Uterus (tissue), 4 donors: Measurements from ENCODE around the gene AFDN. TPM values are rescaled to one million over a fixed set of nuclear protein-coding genes. Genes with fewer than 3 reads are reported as not detected.

Experiments used
- DNase-seq, 2 donors: peaks; one replicate each; pipeline ENCODE4 v3.0.0-alpha.2; 2019 to 2020
- H3K27ac ChIP-seq, 2 donors: fragments of 200-600 bp; sonication (generic); 1 replicate in 1 of 2; 2 replicates in 1 of 2; pipeline ENCODE4 v1.5.1; 2016 to 2018
- H3K27me3 ChIP-seq, 2 donors: fragments of 200-600 bp; sonication (generic); one replicate each; pipeline ENCODE4 v1.5.1; 2018 to 2019; ENCODE audit warnings: control low read depth in 1 of 2
- H3K36me3 ChIP-seq, 2 donors: fragments of 200-600 bp; sonication (generic); one replicate each; pipeline ENCODE4 v1.5.1; 2019; ENCODE audit warnings: control low read depth in 1 of 2
- H3K4me1 ChIP-seq, 2 donors: fragments of 200-600 bp; sonication (generic); one replicate each; pipeline ENCODE4 v1.5.1; 2018 to 2019; ENCODE audit warnings: control low read depth in 1 of 2
- H3K4me3 ChIP-seq, 2 donors: fragments of 200-600 bp; sonication (generic); 1 replicate in 1 of 2; 2 replicates in 1 of 2; pipeline ENCODE4 v1.5.1; 2018 to 2019; ENCODE audit warnings: mild to moderate bottlenecking in 1 of 2
- H3K9me3 ChIP-seq, 2 donors: fragments of 200-600 bp; sonication (generic); one replicate each; pipeline ENCODE4 v1.5.1; 2019; ENCODE audit warnings: control low read depth in 1 of 2
- POLR2A ChIP-seq, 2 donors: fragments of 450-650 bp; IDR thresholded peaks; one replicate each; pipeline ENCODE4 v1.6.1; 2016; ENCODE audit warnings: antibody characterized with exemption in 2 of 2, mild to moderate bottlenecking in 1 of 2, moderate library complexity in 1 of 2
- intact Hi-C: fragments of 100-400 bp; cut with DNase I; formaldehyde crosslinking; loops from one replicate; pipeline ENCODE4 v1.15.1; 2023; ENCODE audit warnings: low total_unique reads
- total RNA-seq, 4 donors: library from RNA; depleted of rRNA in 3 of 4; stranded (reverse); fragments of >200 nt in 3 of 4; gene quantifications; one replicate each; pipeline versions ENCODE4 v1.1.0 to v1.2.4, GENCODE V29; 2014 to 2023
- TF ChIP-seq, protein P1 (sequence below), 4 experiments: fragments of 200-600 bp in 2 of 4; fragments of 450-650 bp in 2 of 4; sonication (generic) in 2 of 4; IDR thresholded peaks; one replicate each; pipeline ENCODE4 v1.5.1; 2016 to 2019; ENCODE audit warnings: antibody characterized with exemption in 4 of 4, mild to moderate bottlenecking in 2 of 4, moderate library complexity in 1 of 4
- donor health status: DM: yes; HTN: yes; CAD: no.

The AFDN gene
- total RNA-seq, 4 donors from 2014 or later: 64.6 to 210 (median 120) TPM

DNA sequence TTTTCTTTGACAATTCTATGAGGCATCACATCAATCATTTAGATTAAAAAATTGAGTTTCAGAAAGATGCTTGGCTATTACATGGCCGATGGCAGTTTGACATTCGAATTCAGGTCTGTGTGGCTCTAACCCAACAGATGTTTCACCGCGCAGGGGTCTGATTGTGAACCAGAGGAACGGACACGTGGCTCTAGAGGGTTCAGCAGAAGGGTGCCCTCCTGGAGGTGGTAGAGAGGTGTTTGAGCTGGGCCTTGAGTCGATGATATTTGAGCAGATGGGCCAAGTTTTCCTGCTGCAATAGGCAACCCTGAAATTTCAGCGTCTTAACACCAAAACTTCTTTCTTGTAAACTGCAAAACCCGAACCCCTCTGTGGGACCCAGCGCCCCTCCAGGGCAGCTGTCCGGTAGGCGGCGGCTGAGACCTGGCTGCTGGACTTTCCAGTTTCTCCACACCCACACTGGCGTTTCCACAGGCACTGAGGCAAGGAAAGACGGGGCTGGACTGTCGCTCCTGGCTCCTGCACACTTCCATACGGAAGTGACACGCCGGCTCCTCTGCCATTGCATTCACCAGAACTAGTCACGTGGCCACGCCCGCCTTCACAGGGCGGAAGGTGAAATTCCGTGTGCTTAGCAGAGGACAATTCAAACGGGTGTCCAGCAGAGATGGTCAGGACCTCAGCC is 11.3 kb upstream of the AFDN start:
- H3K4me1 ChIP-seq: no peaks in the 10 kb centered on the region
- intact Hi-C loops: no loop called here
- no peaks in the 10 kb centered on the region for H3K9me3 ChIP-seq
- no peak for DNase-seq
- H3K36me3 ChIP-seq: no peaks in the 10 kb centered on the region
- no peak for TF ChIP-seq POLR2A (IDR thresholded peaks at IDR 0.05)
- TF ChIP-seq, protein P1, sequence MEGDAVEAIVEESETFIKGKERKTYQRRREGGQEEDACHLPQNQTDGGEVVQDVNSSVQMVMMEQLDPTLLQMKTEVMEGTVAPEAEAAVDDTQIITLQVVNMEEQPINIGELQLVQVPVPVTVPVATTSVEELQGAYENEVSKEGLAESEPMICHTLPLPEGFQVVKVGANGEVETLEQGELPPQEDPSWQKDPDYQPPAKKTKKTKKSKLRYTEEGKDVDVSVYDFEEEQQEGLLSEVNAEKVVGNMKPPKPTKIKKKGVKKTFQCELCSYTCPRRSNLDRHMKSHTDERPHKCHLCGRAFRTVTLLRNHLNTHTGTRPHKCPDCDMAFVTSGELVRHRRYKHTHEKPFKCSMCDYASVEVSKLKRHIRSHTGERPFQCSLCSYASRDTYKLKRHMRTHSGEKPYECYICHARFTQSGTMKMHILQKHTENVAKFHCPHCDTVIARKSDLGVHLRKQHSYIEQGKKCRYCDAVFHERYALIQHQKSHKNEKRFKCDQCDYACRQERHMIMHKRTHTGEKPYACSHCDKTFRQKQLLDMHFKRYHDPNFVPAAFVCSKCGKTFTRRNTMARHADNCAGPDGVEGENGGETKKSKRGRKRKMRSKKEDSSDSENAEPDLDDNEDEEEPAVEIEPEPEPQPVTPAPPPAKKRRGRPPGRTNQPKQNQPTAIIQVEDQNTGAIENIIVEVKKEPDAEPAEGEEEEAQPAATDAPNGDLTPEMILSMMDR (IDR thresholded peaks at IDR 0.05): no peak
- H3K27ac ChIP-seq: no peak overlapping the region
- H3K27me3 ChIP-seq: no peaks in the 10 kb centered on the region
- no peak overlapping the region for H3K4me3 ChIP-seq

DNA sequence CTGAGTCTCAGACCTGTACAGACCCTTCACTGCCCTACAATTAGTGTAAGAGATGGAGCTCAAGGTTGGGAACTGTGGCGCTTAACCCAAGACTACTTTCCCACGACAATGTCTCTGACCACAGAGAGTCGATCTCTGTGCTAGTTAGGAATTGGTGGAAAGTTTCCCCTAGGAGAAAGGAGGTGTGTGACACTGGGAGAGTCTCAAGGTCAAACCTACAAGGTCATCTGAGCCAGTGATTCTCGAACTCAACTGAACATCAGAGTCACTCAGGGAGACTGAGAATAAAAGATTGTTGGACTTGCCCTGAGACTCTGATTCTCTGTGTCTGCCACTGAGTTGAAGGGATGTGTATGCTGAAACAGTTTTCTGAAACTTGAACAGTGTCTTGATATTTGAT is 9.7 kb upstream of the AFDN start:
- no peak for DNase-seq
- Histone ChIP-seq H3K27ac (no peak overlapping the region), H3K4me3 (no peak overlapping the region), H3K36me3 (no peaks in the 10 kb centered on the region), H3K4me1 (no peaks in the 10 kb centered on the region), H3K9me3 (no peaks in the 10 kb centered on the region), H3K27me3 (no peaks in the 10 kb centered on the region)
- TF ChIP-seq POLR2A (IDR thresholded peaks at IDR 0.05): no peak
- TF ChIP-seq, protein P1 (IDR thresholded peaks at IDR 0.05): no peak
- intact Hi-C loops: no loop called here

DNA sequence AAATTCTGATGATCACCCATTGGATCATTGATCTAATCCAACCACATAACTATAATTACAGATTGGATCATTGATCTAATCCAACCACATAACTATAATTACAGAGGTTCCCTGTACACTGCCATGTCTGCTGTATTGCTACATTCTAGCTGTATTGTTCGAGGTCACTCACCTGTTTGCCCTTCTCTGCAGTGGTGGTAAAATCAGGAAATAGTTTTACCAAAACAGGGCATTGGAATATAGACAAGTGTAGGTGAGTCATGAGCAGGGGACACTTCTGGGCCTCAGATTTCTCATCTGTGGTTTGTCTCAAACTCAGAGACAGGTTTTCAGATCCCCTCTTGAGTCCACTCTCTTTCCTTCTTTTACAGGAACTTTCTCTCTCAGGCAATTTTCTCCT is 9.0 kb upstream of the AFDN start:
- intact Hi-C loops: no loop called here
- no peaks in the 10 kb centered on the region for H3K4me1 ChIP-seq
- H3K36me3 ChIP-seq: no peaks in the 10 kb centered on the region
- TF ChIP-seq, protein P1 (IDR thresholded peaks at IDR 0.05): no peak
- no peak for TF ChIP-seq POLR2A (IDR thresholded peaks at IDR 0.05)
- H3K27me3 ChIP-seq: no peaks in the 10 kb centered on the region
- no peak for DNase-seq
- no peak overlapping the region for H3K27ac ChIP-seq
- H3K4me3 ChIP-seq: no peak overlapping the region
- H3K9me3 ChIP-seq: no peaks in the 10 kb centered on the region

DNA sequence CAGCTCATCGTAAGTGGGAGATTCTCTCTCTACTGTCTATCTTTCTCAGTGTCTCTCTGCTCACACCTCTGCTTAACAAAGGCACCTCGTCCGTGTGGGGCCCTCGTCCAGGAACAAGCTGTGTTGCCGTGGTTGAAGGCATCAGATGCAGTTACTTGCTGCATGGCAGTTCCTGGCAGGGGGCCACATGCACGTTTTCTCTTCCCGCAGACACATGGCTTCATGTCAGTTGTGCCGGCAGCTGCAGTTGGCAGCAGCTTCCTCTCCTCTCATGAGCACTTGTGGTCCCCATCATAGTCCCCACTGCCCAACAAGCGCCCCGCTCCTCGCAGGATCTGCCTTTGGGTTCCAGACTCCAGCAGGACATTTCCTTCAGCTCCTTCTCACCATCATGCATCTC is 7.1 kb upstream of the AFDN start:
- Histone ChIP-seq H3K9me3 (no peaks in the 10 kb centered on the region), H3K4me1 (no peaks in the 10 kb centered on the region), H3K27ac (no peak overlapping the region), H3K36me3 (no peaks in the 10 kb centered on the region), H3K4me3 (no peak overlapping the region), H3K27me3 (no peaks in the 10 kb centered on the region)
- DNase-seq: no peak
- intact Hi-C loops: no loop called here
- TF ChIP-seq, protein P1 (IDR thresholded peaks at IDR 0.05): no peak
- no peak for TF ChIP-seq POLR2A (IDR thresholded peaks at IDR 0.05)

DNA sequence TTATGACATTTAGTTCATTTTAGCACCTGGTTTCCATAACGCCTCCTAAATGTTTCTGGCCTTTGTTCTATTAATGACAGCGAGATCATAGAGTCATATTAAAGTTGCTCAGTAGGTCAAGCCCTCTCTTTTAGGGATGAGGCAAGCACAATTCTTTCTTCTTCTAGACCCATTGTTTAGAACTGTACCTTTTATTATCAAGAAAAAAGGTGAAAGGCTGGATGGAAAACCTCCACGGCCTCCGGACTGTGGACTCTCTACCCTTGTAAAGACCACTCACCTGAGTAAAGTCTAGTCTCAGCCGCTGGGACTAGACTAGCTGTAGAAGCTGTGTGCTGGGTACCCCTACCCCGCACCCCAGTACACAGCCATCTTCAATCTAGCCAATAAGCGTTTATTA is 6.0 kb upstream of the AFDN start:
- Histone ChIP-seq H3K27me3 (no peaks in the 10 kb centered on the region), H3K4me1 (peaks cover 0 to 6% of the 10 kb centered on the region in 2 donors), H3K4me3 (no peak overlapping the region), H3K27ac (no peak overlapping the region), H3K36me3 (no peaks in the 10 kb centered on the region), H3K9me3 (no peaks in the 10 kb centered on the region)
- TF ChIP-seq, protein P1 (IDR thresholded peaks at IDR 0.05): no peak
- no peak for TF ChIP-seq POLR2A (IDR thresholded peaks at IDR 0.05)
- intact Hi-C loops: no loop called here
- DNase-seq: no peak
